Stimulated activated CD4-positive, alpha-beta T cell treated with anti-CD3 and anti-CD28 coated beads, Interleukin-1b, Interleukin-23, amount 100 ng/mL, for 48 hours (primary cell): ENCODE measurements around the gene MYBPC2.

ENCODE experiments used
- DNase-seq: peaks from one replicate; pipeline ENCODE4 v3.0.0-alpha.2; 2020

MYBPC2 gene

GRCh38 chr19:50501568-50502475 lies 69.1 kb downstream of the MYBPC2 start:
- no peak for DNase-seq

- no peak for DNase-seq
Measured at GRCh38 chr19:50505856-50506611, 73.3 kb downstream of the MYBPC2 start.

- no peak for DNase-seq
Measured at GRCh38 chr19:50506700-50507099, 74.0 kb downstream of the MYBPC2 start.

- no peak for DNase-seq
Measured at GRCh38 chr19:50507376-50507775, 74.7 kb downstream of the MYBPC2 start.

GRCh38 chr19:50508843-50509190 lies 76.1 kb downstream of the MYBPC2 start:
- DNase-seq, result no peak

- no peak for DNase-seq
Measured at GRCh38 chr19:50509366-50509765, 76.7 kb downstream of the MYBPC2 start.

GRCh38 chr19:50510121-50510670 lies 77.5 kb downstream of the MYBPC2 start:
- DNase-seq, result no peak

- DNase-seq, result no peak
Measured at GRCh38 chr19:50510700-50511068, 78.0 kb downstream of the MYBPC2 start.

- peak; percentile 98 for DNase-seq
Measured at GRCh38 chr19:50511069-50511822, 78.6 kb downstream of the MYBPC2 start, which contains the start of gene JOSD2. JOSD2 (minus strand) TSS chr19:50511191; CDS start chr19:50510431, 760 bp downstream.

- no peak for DNase-seq
Measured at GRCh38 chr19:50512112-50512998, 79.7 kb downstream of the MYBPC2 start.

- DNase-seq, result no peak
Measured at GRCh38 chr19:50512999-50513745, 80.5 kb downstream of the MYBPC2 start.

- DNase-seq, result no peak
Measured at GRCh38 chr19:50513746-50514345, 81.2 kb downstream of the MYBPC2 start, which contains the start of gene ASPDH. ASPDH (minus strand) TSS chr19:50513913; CDS start chr19:50513823, 90 bp downstream.

GRCh38 chr19:50514346-50515167 lies 81.9 kb downstream of the MYBPC2 start:
- no peak for DNase-seq

GRCh38 chr19:50515168-50515561 lies 82.5 kb downstream of the MYBPC2 start:
- no peak for DNase-seq
